NCI-H748 (cell line): Measurements from ENCODE around the gene FYN.

Experiments used
- DNase-seq: peaks from one replicate; lab custom pipeline; 2025; ENCODE audit not compliant: unreplicated experiment; lab: John Stamatoyannopoulos, UW

The FYN gene

DNA sequence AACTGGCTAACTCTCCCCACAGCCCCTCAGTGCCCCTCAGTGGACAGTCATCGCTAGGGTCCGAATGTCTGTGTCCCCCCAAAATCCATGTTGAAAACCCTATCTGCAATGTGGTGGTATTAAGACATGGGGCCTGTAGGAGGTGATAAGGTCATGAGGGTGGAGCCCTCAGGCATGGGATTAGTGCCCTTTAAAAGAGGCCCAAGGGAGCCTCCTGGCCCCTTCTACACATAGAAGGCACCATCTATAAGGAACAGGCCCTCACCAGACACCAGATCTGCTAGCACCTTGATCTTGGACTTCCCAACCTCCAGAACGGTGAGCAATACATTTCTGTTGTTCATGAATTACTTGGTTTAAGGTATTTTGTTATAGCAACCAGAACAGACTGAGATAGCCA, 260.9 kb downstream of the FYN start:
- no peak for DNase-seq

DNA sequence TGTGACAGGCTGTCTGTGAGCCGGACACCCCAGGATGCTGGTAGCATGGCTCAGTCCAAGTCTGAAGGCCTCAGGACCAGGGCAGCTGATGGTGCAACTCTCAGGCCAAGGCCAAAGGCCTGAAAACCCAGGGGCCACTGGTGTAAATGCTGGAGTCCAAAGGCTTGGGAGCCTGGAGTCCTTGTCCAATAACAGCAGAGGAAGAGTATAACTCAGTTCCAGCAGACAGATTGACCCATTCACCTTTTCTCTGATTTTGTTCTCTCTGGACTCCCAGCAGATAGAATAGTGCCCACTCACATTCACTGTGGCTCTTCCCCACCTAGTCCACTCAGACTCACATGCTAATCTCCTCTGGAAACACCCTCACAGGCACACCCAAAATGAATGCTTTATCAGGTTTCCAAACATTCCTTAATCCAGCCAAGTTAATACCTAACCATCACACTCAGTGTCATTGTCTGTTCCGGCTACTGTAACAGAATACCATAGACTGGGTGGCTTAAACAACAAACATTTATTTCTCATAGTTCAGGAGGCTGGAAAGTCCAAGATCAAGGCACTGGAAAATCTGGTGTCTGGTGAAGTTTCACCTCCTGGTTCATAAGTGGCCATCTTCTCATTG, 262.6 kb downstream of the FYN start:
- DNase-seq = no peak
